Caco-2 (cell line): ENCODE measurements around the gene SLC38A11. TPM values are rescaled to one million over a fixed set of nuclear protein-coding genes. Genes with fewer than 3 reads are reported as not detected.
"Not testable (repeated sequence)": the region's sequence is repeated elsewhere in the genome, so short reads cannot be mapped to it uniquely, and the experiment has no call there.

Experiments used
- BruUV-seq: library from RNA; stranded (reverse); fragments of 400-500 nt; replicated peaks from 2 replicates; lab custom pipeline; 2021; lab: Mats Ljungman, UMichigan
- CTCF ChIA-PET: fragments of 300-600 bp; sonication (Branson Sonifier 250); formaldehyde crosslinking; loops from one replicate; lab custom pipeline; 2022; ENCODE audit warnings: antibody characterized with exemption; lab: Charles Lee
- POLR2A ChIA-PET: fragments of 300-600 bp; sonication (Branson Sonifier 250); formaldehyde crosslinking; loops from one replicate; lab custom pipeline; 2022; ENCODE audit warnings: antibody characterized with exemption; lab: Charles Lee
- DNase-seq, 2 experiments: peaks; one replicate each; pipeline versions ENCODE4 v3.0.0 to v3.0.0-alpha.2; 2020 to 2022
- H3K27me3 ChIP-seq: replicated peaks from 2 replicates; pipeline ENCODE4 v1.6.0; 2011; ENCODE audit warnings: low read length; ENCODE audit not compliant: control insufficient read depth, insufficient read depth
- H3K36me3 ChIP-seq: 2 replicates; pipeline ENCODE4 v1.5.1; 2011; ENCODE audit warnings: low read length; ENCODE audit not compliant: control insufficient read depth, insufficient read depth
- H3K4me1 ChIP-seq: fragments of 250-450 bp; sonication (Bioruptor Pico); 2 replicates; pipeline ENCODE4 v1.5.1; 2020; ENCODE audit warnings: mild to moderate bottlenecking
- H3K4me3 ChIP-seq: 2 replicates; pipeline ENCODE4 v1.5.1; 2011; ENCODE audit warnings: low read depth, mild to moderate bottlenecking, control low read depth, low read length
- H3K9me3 ChIP-seq: fragments of 250-450 bp; sonication (Bioruptor Pico); 2 replicates; pipeline ENCODE4 v1.5.1; 2020; ENCODE audit warnings: mild to moderate bottlenecking, moderate library complexity
- H3K27ac Mint-ChIP-seq: one replicate; pipeline ENCODE4 v1.8.0; 2022; ENCODE audit warnings: mixed read lengths; ENCODE audit not compliant: unreplicated experiment
- H3K27me3 Mint-ChIP-seq: one replicate; pipeline ENCODE4 v1.8.0; 2022; ENCODE audit warnings: mixed read lengths; ENCODE audit not compliant: insufficient read depth, unreplicated experiment
- H3K36me3 Mint-ChIP-seq: one replicate; pipeline ENCODE4 v1.8.0; 2022; ENCODE audit warnings: mild to moderate bottlenecking, mixed read lengths; ENCODE audit not compliant: insufficient read depth, unreplicated experiment
- H3K4me1 Mint-ChIP-seq: one replicate; pipeline ENCODE4 v1.8.0; 2022; ENCODE audit warnings: low read depth, mixed read lengths; ENCODE audit not compliant: unreplicated experiment
- H3K4me3 Mint-ChIP-seq: one replicate; pipeline ENCODE4 v1.8.0; 2022; ENCODE audit warnings: mild to moderate bottlenecking, moderate library complexity, mixed read lengths; ENCODE audit not compliant: unreplicated experiment
- H3K9me3 Mint-ChIP-seq: one replicate; pipeline ENCODE4 v1.8.0; 2022; ENCODE audit warnings: mixed read lengths; ENCODE audit not compliant: unreplicated experiment
- CTCF ChIP-seq, 2 experiments: fragments of 200-600 bp in 1 of 2; IDR thresholded peaks; 1 replicate in 1 of 2; 2 replicates in 1 of 2; pipeline versions ENCODE4 v1.5.1 to v1.8.0; 2011 to 2022; ENCODE audit warnings: antibody characterized with exemption in 1 of 2, control low read depth in 1 of 2, inconsistent platforms in 1 of 2, low read depth in 1 of 2, low read length in 1 of 2, mild to moderate bottlenecking in 1 of 2, moderate library complexity in 1 of 2; ENCODE audit not compliant: insufficient read depth in 1 of 2, severe bottlenecking in 1 of 2, unreplicated experiment in 1 of 2
- intact Hi-C: fragments of 100-400 bp; cut with micrococcal nuclease; formaldehyde crosslinking; loops from one replicate; pipeline ENCODE4 v1.10.0; 2022; ENCODE audit not compliant: unreplicated experiment
- total RNA-seq: library from RNA; stranded (reverse); gene quantifications from 2 replicates; pipeline ENCODE4 v1.2.3, GENCODE V29; 2022

SLC38A11 gene
- total RNA-seq, 1 experiment from 2014 or later: 1.6 TPM

- H3K4me3 Mint-ChIP-seq: no peak overlapping the region
- intact Hi-C loops: no loop called here
- ChIA-PET CTCF (no interaction called here), POLR2A (no interaction called here)
- no peak for TF ChIP-seq CTCF (IDR thresholded peaks at IDR 0.05; ENCODE audit: insufficient read depth in 1 of 2, low read depth in 1 of 2, low read length in 1 of 2, severe bottlenecking in 1 of 2, unreplicated experiment in 1 of 2)
- H3K27me3 Mint-ChIP-seq: no peaks in the 10 kb centered on the region
- H3K9me3 Mint-ChIP-seq: no peaks in the 10 kb centered on the region
- H3K27me3 ChIP-seq: no peaks in the 10 kb centered on the region
- H3K4me1 ChIP-seq: no peaks in the 10 kb centered on the region
- H3K4me1 Mint-ChIP-seq: no peaks in the 10 kb centered on the region
- H3K4me3 ChIP-seq: no peak overlapping the region
- 0 out of 2 replicates have a peak, but pooled peaks cover 1% of the 10 kb centered on the region for H3K36me3 ChIP-seq
- H3K9me3 ChIP-seq: no peaks in the 10 kb centered on the region
- H3K27ac Mint-ChIP-seq: no peak overlapping the region
- no peaks in the 10 kb centered on the region for H3K36me3 Mint-ChIP-seq
- DNase-seq: no peak
- no TSS peak for BruUV-seq
Observed at GRCh38 chr2:164979113-164979512, 23.8 kb upstream of the SLC38A11 start.

GRCh38 chr2:164976875-164977470 lies 21.6 kb upstream of the SLC38A11 start:
- H3K27ac Mint-ChIP-seq, H3K4me1 Mint-ChIP-seq, H3K4me3 Mint-ChIP-seq, H3K36me3 Mint-ChIP-seq, POLR2A ChIA-PET, H3K9me3 Mint-ChIP-seq, DNase-seq, H3K4me1 ChIP-seq, H3K27me3 ChIP-seq, H3K36me3 ChIP-seq, BruUV-seq, H3K9me3 ChIP-seq, H3K27me3 Mint-ChIP-seq, H3K4me3 ChIP-seq, intact Hi-C loops: not testable (repeated sequence)
- CTCF ChIA-PET: interaction anchor here (1.0 kb wide), 1 partner anchor 227 kb away, joined by 4 read pairs; the partner anchor contains the start of gene SCN3A

- intact Hi-C loops: no loop called here
- no peaks in the 10 kb centered on the region for H3K4me1 Mint-ChIP-seq
- POLR2A ChIA-PET: no interaction called here
- Histone ChIP-seq H3K4me1 (no peaks in the 10 kb centered on the region), H3K36me3 (no peaks in the 10 kb centered on the region), H3K9me3 (no peaks in the 10 kb centered on the region), H3K4me3 (no peak overlapping the region), H3K27me3 (no peaks in the 10 kb centered on the region)
- H3K4me3 Mint-ChIP-seq: no peak overlapping the region
- H3K27ac Mint-ChIP-seq: no peak overlapping the region
- DNase-seq: no peak
- no peaks in the 10 kb centered on the region for H3K27me3 Mint-ChIP-seq
- CTCF ChIA-PET: interaction anchor here (1.0 kb wide), 1 partner anchor 228 kb away, joined by 4 read pairs; the partner anchor contains the start of gene SCN3A
- no TSS peak for BruUV-seq
- H3K36me3 Mint-ChIP-seq: no peaks in the 10 kb centered on the region
- TF ChIP-seq CTCF (IDR thresholded peaks at IDR 0.05; ENCODE audit: insufficient read depth in 1 of 2, low read depth in 1 of 2, low read length in 1 of 2, severe bottlenecking in 1 of 2, unreplicated experiment in 1 of 2): no peak
- no peaks in the 10 kb centered on the region for H3K9me3 Mint-ChIP-seq
Observed at GRCh38 chr2:164976301-164976700, 21.0 kb upstream of the SLC38A11 start.
